ENCODE results near the gene CHCHD1.
A peak's percentile ranks its signal among the peaks of the same experiment; 100 is the strongest.
"Not testable (repeated sequence)": the region's sequence is repeated elsewhere in the genome, so short reads cannot be mapped to it uniquely, and the experiment has no call there.

CHCHD1 gene

DNA sequence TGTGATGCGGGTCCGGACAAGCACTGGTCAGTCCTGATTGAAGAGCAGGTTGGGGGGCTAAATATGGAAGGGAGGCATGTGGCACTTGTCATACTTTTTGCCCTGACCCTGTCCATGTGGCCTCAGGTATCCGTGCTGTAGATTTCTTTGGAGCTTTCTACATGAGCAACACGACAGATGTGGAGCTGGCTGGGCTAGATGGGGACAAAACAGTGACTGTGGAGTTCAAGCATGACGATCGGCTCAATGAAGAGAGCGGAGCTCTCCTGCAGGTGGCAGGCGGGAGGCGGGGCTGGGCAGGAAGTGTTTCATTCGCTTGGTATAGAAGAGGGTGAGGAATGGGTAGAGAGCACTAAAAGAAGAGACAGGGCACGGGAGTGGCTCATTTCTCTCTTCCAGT lies 13.0 kb upstream of the CHCHD1 start:
- DNase-seq (ENCODE audit: low read depth in 1 of 2, low spot score in 1 of 2), result peak; percentile 36 to 40

DNA sequence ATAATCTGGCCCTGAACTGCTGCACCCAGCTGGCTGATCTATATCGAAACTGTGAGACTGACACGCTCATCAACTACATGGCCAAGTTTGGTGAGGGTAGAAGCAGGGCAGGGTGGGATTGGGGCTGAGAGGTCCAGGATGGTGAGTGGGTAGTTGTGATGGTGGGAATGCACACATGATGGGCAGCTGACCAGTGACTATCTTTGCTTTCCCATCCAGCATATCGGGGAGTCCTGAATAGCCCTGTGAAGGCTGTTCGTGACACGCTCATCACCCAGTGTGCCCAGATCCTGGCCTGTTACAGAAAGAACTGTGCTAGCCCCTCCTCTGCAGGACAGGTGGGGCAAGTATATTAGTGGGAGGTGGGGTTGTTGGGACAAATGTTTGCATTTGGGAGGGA lies 12.5 kb upstream of the CHCHD1 start:
- DNase-seq (ENCODE audit: low read depth in 1 of 2, low spot score in 1 of 2), result no peak

DNA sequence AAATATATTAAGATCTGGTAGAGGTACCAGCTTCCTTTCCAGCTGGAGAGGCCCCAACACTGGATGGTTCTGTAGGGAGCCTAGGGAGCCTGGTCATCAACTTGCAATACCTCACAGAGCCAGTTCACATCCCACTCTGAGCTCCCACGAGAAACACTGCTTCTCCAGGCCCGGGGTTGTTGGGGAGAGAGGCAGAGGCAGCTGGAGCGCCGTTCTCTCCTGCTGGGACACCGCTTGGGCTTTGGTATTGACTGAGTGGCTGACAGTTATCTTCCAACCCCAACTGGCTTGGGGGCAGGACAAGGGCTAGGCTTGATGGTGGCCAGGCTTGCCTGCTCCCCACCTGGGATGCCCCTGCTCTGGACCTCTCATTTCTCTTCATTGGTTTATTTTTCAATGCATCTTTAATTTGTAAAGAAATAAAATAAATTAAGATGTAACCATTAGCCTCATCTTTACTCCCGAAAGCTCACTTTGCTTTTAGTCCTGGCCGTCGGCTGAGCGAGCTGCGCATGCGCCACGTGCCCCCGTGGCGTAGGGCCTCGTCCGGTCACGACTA lies 10.0 kb upstream of the CHCHD1 start:
- DNase-seq (ENCODE audit: low read depth in 1 of 2, low spot score in 1 of 2), result peak in 1 of 2 donors; percentile 63

DNA sequence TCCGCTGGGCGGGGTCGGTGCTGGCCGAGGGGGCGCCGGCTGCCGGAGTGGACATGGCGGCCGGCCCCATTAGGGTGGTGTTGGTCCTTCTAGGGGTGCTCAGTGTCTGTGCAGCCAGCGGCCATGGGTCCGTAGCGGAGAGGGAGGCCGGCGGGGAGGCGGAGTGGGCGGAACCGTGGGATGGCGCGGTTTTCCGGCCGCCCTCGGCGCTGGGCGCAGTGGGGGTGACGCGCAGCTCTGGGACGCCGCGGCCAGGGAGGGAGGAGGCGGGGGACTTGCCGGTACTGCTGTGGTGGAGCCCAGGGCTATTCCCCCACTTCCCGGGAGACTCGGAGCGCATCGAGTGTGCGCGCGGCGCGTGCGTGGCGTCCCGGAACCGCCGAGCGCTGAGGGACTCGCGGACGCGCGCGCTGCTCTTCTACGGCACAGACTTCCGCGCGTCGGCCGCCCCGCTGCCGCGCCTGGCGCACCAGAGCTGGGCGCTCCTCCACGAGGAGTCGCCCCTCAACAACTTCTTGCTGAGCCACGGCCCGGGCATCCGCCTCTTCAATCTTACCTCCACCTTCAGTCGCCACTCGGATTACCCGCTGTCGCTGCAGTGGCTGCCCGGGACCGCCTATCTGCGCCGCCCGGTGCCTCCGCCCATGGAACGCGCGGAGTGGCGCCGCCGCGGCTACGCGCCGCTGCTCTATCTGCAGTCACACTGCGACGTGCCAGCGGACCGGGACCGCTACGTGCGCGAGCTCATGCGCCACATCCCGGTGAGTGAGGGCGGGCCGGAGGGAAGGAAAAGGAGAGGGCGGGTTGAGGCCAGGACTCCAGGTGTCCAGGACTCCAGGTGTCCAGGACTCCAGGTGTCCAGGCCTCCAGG lies 9.3 kb upstream of the CHCHD1 start:
- peak; percentile 62 to 64 for DNase-seq (ENCODE audit: low read depth in 1 of 2, low spot score in 1 of 2)

DNA sequence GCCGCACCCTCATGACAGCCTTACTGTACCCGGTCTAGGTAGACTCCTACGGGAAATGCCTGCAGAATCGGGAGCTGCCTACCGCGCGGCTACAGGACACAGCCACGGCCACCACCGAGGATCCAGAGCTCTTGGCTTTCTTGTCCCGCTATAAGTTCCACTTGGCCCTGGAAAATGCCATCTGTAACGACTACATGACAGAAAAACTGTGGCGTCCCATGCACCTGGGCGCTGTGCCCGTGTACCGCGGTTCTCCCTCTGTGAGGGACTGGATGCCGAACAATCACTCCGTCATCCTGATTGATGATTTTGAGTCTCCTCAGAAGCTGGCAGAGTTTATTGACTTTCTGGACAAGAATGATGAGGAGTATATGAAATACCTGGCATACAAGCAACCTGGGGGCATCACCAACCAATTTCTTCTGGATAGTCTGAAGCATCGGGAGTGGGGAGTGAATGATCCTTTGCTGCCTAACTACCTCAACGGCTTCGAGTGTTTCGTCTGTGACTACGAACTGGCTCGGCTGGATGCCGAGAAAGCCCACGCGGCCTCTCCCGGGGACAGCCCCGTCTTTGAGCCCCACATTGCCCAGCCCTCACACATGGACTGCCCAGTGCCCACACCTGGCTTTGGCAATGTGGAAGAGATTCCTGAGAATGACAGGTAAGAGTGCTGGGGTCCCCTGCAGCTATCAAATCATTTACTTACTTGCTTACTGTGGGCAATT lies 8.5 kb upstream of the CHCHD1 start:
- DNase-seq (ENCODE audit: low read depth in 1 of 2, low spot score in 1 of 2), result no peak

DNA sequence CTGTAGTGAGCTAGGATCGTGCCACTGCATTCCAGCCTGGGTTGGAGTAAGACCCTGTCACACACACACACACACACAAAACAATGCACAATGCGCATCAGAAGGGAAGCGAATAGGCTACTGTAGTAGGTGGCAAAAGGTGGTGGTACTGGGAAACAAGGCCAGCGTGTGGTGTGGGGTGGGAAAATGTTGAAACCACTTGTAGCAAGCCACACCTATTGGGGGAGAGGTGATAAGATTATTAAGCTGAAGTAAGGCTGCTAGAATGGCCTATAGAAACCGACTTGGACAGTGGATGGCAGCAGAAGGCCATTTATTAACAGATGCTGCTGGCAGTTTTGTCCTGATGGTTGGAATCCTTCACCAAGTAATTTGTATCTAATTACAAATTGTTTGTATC lies 7.2 kb upstream of the CHCHD1 start:
- no peak for DNase-seq (ENCODE audit: low read depth in 1 of 2, low spot score in 1 of 2)

DNA sequence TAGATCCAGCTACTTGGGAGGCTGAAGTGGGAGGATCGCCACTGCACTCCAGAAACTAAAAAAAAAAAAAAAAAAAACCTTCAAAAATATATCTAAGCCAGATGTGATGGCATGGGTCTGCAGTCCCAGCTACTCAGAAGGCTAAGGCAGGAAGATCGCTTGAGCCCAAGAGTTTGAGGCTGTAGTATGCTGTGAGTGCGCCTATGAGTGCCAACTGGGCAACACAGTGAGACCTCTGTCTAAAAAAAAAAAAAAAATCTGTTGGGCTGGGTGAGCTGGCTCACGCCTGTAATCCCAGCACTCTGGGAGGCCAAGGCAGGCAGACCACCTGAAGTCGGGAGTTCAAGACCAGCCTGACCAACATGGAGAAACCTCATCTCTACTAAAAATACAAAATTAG lies 2.8 kb upstream of the CHCHD1 start:
- DNase-seq (ENCODE audit: low read depth in 1 of 2, low spot score in 1 of 2), result no peak

DNA sequence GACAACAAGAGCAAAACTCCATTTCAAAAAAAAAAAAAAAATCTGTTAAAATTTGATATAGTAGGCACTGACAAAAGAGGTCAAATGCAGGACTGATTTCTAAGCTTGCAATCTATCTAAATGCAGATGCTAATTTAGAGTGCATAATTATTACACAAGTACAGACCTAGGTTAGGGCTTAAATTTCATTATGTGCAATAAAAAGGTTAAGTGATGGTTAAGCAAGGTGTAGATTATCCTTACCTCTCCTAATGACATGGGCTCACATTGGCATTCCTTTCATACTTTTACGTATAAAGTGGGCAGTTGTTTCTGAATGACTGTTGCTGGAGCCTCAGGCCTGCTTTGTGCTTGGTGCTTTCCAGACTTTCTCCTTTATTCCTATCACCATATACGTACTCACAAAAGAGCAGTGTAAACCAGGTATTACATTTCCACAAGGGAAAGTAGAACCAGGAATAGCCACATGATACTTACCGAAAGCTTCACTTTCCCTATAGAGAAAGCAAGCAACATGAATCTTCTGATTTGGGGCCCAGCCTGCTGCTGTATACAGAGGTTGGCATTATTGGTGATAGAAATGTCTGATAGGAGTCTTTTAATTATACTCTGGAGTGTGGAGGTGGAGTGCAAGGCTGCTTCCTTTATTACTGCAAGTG lies 2.2 kb upstream of the CHCHD1 start:
- DNase-seq (ENCODE audit: low read depth in 1 of 2, low spot score in 1 of 2), result no peak

DNA sequence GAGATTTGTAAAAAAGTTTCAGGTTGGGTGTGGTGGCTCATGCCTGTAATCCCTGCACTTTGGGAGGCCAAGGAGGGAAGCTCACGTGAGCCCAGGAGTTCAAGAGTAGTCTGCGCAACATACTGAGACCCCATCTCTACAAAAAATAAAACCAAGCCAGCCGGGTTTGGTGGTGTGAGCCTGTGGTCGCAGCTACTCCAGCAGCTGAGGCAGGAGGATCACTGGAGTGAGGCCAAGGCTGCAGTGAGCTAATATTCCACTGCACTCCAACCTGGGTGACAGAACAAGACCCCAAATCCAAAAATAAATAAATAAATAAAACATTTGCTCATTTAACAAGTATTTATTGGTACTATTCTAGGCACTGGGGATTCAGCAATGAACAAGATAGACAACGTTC lies 1.5 kb upstream of the CHCHD1 start:
- no peak for DNase-seq (ENCODE audit: low read depth in 1 of 2, low spot score in 1 of 2)

DNA sequence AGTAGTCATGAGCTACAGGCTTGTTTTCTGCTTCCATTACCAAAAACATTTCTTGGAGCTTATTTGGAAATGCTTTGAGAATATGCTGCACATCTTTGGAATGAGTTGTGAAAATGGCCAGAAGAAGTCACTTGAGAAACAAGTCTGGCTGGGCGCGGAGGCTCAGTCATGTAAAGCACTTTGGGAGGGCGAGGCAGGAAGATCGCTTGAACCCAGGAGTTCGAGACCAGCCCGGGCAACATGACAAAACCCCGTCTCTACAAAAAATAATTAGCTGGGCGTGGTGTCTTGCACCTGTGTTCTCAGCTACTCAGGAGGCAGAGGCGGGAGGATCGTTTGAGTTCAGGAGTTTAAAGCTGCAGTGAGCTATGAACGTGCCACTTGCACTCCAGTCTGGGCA lies 882 bp upstream of the CHCHD1 start:
- no peak for DNase-seq (ENCODE audit: low read depth in 1 of 2, low spot score in 1 of 2)

DNA sequence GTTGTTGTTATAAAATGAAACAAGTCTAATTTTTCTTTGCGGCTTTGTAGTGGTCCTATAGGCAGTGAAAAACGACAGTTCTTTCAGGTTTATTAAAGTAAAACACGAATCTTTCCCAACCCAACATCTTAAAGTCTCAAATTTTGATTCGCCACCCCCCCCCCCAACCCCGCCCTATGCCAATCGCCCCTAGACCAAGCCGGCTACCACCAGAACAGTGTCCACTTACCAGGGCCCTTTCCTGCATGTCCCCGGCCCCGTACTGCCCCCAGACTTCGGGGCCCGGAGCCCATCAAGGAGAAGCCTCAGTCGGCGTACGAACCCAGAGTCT lies 335 bp upstream of the CHCHD1 start:
- no peak for DNase-seq (ENCODE audit: low read depth in 1 of 2, low spot score in 1 of 2)

DNA sequence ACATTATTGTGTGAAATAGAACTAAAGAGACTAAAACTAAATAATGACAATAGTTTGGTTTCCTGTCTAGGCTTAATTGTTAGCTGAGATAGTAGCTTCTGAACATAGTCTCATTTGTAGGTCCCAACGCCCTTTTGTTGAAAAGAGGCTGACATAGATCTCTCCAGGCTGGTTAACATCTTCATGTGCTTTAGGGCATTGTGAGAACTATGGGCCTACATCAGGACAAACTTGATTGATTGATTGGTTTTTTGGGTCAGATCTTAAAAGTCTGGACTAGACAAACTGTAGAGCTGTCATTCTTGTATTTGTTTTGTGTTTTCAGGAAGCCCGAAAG lies 869 bp downstream of the CHCHD1 start:
- no peak for DNase-seq (ENCODE audit: low read depth in 1 of 2, low spot score in 1 of 2)

DNA sequence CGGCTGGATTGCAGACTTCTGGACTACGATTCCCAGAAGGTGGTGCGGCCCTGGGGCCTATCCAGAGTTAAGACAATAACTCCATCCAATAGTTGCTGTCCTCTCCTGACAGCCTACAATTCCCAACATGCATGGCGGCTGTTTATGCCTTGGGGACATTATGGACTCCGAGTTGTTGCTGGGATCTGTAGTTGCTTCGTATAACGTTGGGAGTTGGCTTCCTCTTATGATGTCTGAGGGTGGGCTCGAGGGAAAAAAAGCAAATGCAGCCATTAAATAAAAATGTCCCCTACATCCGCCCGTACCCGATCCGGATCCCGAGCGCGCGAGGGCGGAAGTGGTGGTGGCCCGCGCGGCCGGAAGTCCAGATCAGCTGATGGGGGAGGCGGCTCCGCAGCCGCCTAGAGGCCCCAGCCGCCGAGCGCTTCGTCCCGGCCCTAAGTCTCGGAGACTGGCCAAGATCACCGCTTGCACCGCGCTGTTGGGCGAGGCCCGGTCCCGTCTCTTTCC lies 3.4 kb downstream of the CHCHD1 start, which contains the start of gene ZSWIM8:
TSS of gene ZSWIM8 (plus strand) at position 396 of the 510 bp plus-strand sequence. CDS start 273 bp downstream, outside the sequence.
- peak; percentile 68 to 70 for DNase-seq (ENCODE audit: low read depth in 1 of 2, low spot score in 1 of 2)

DNA sequence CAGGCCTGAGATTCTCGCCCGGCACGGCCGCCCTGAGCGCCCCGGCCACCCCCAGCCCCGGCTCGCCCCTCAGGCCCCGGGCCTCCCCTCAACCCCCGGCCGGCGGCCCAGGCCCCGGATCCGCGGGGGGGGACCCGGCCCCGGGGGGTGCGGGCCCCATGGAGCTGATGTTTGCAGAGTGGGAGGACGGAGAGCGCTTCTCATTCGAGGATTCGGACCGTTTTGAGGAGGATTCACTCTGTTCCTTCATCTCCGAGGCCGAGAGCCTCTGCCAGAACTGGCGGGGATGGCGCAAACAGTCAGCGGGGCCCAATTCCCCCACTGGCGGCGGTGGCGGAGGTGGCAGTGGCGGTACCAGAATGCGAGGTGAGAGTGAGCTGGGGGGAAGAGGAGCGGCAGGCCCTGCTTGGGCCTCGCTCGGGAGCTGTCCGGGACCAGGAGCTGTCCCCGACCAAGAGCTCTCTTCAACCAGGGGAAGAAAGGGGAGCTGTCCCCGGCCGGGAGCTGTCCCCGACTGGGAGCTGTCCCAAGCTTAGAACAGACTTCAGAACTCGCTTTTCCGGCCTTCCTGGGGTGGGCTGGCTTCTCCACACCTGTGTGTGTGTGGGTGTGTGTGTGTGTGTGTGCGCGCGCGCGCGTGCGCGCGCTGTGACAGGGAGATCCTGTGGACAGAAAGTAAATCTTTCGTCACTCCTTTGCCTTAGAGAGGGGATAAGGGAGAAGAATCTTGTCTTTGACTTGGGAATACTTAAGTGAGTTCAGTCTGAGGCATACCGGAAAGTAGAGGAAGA lies 4.1 kb downstream of the CHCHD1 start:
- DNase-seq (ENCODE audit: low read depth in 1 of 2, low spot score in 1 of 2), result peak in 1 of 2 donors; percentile 24

DNA sequence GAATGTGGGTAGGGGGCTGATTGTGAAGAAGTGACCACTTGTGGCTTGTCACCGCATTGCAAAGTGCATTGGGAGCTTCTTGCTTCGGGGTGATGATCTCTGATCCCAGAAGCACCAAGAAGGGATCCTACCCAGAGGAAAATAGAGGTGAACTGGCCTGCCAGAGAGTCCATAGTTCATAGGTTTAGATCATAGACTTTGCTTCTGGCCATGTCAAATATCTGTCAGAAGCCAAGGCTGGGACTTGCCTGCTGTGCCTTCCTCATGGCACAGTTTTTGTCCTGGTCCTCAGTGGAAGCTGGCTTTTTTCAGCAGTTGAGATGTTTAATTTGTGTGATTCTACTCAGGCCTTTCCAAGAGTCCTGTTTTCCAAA lies 4.7 kb downstream of the CHCHD1 start:
- no peak for DNase-seq (ENCODE audit: low read depth in 1 of 2, low spot score in 1 of 2)

DNA sequence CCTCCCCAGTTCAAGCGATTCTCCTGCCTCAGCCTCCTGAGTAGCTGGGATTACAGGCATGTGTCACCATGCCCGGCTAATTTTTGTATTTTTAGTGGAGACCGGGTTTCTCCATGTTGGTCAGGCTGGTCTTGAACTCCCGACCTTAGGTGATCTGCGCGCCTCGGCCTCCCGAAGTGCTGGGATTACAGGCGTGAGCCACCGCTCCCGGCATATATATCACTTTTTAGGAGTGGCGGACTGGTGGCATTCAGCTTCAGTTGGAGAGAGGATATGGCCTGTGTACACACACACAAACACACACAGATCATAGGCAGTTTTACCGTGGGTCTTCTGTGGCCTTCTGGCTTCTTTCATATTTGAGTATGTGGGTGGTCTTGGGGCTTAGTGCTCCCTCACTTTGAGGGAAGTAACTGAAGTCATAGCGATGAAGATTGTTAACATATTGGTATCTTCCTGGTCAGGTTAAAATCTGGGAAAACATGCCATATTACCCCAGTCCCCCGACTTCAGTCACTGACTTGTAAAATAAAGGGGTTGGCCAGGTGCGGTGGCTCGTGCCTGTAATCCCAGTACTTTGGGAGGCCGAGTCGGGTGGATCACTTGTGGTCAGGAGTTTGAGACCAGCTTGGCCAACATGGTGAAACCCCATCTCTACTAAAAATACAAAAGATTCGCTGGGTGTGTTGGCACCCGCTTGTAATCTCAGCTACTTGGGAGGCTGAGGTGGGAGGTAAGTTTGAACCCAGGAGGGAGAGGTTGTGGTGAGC lies 5.4 kb downstream of the CHCHD1 start:
- not testable (repeated sequence) for DNase-seq (ENCODE audit: low read depth in 1 of 2, low spot score in 1 of 2)

DNA sequence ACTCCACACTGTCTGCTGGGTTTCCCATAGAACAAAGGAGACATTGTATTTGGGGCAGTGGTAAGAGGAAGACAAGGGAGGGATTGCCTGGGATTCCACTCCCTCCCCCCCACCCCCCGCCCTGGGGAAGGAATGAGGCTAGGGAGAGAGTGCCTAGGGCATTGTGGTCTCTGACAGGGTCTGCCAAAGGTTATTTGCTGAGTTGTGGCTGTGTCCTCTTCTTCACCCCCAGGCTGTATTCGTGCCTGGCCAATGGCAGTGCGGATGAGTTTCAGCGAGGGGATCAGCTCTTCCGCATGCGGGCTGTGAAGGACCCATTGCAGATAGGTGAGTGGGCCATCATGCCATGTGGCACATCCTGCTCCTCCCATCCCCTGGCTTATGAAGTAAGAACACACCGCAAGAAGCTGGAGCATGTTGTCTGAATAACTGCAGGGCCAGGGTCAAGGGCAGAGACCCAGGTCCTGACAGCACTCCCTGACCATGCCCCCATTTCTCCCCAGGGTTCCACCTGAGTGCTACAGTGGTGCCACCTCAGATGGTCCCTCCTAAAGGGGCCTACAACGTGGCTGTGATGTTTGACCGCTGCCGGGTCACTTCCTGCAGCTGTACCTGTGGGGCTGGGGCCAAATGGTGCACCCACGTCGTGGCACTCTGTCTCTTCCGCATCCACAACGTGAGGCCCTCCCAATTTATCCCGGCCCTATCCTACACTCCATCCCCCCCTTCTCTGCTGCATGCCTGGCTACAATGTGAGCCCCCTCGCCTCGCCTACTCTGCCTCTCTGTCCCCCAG lies 7.2 kb downstream of the CHCHD1 start:
- DNase-seq (ENCODE audit: low read depth in 1 of 2, low spot score in 1 of 2), result no peak

DNA sequence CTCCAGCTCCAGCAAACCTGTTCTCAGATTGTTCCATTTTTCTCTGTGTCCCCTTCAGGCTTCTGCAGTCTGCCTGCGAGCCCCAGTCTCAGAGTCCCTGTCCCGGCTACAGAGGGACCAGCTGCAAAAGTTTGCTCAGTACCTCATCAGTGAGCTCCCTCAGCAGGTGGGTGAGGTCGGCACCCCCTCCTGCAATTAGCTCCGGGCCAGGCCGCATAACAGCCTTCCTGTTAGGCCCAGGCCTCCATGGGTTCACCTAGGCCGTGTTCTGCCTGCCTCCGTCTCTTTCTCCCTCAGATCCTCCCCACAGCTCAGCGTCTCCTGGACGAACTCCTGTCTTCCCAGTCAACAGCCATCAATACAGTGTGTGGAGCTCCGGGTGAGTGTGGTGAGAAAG lies 7.8 kb downstream of the CHCHD1 start:
- DNase-seq (ENCODE audit: low read depth in 1 of 2, low spot score in 1 of 2), result no peak

DNA sequence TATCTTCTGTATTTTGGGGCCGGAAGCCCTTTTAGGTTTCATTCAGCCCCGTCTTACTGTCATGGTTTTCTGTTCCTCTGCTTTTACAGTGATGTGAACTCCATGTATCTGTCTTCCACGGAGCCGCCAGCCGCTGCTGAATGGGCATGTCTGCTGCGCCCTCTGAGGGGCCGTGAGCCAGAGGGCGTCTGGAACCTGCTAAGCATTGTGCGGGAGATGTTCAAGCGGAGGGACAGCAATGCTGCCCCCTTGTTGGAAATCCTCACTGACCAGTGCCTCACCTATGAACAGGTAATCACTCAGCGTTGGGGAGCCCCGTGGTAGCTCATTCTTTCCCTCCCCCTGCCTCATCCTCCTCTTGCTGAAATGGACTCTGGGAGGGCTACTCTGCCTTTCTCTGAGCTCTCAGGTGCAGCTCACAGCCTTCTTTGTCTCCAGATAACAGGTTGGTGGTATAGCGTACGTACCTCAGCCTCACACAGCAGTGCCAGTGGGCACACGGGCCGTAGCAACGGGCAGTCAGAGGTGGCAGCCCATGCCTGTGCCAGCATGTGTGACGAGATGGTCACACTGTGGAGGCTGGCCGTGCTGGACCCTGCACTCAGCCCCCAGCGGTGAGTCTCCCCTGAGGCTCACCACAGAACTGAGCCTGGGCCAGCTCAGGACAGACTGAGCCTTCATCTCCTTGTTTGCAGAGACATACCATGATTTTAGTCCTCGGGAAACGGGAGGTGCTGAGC lies 9.2 kb downstream of the CHCHD1 start:
- DNase-seq (ENCODE audit: low read depth in 1 of 2, low spot score in 1 of 2), result no peak

Data from stimulated activated CD4-positive, alpha-beta T cell treated with anti-CD3 and anti-CD28 coated beads, Interleukin-15, amount 100 ng/mL, for 1 hour (primary cell).